ENCODE results near the gene CD36.

DNA sequence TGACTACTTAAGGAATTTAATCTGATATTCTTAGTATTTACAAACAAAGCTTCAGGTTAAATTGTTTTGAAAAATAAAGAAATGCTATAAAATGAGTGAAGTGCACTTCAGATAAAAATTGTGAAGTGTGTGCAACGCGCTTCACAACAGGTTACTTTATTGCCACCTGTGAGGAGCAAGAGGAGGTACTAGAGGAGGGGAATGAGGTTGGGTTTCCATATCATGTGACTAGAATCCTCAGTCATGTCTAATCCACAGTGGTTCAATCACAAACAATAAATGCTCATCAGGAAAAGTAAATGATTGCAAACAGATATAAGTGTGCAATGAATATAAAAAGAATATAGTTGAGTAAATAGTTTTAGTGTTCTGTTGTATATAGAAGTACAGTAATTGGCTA is 34.5 kb upstream of the CD36 start:
- TF ChIP-seq, protein P1, sequence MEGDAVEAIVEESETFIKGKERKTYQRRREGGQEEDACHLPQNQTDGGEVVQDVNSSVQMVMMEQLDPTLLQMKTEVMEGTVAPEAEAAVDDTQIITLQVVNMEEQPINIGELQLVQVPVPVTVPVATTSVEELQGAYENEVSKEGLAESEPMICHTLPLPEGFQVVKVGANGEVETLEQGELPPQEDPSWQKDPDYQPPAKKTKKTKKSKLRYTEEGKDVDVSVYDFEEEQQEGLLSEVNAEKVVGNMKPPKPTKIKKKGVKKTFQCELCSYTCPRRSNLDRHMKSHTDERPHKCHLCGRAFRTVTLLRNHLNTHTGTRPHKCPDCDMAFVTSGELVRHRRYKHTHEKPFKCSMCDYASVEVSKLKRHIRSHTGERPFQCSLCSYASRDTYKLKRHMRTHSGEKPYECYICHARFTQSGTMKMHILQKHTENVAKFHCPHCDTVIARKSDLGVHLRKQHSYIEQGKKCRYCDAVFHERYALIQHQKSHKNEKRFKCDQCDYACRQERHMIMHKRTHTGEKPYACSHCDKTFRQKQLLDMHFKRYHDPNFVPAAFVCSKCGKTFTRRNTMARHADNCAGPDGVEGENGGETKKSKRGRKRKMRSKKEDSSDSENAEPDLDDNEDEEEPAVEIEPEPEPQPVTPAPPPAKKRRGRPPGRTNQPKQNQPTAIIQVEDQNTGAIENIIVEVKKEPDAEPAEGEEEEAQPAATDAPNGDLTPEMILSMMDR (IDR thresholded peaks at IDR 0.05; ENCODE audit: insufficient read depth, low read depth, low read length): no peak
- no peak for TF ChIP-seq EZH2 (IDR thresholded peaks at IDR 0.05; ENCODE audit: insufficient read depth, low read length)

All from astrocyte (in vitro differentiated cells and primary cell).